Stimulated activated naive CD4-positive, alpha-beta T cell (primary cell): ENCODE measurements around the gene NFAM1.
A peak's percentile ranks its signal among the peaks of the same experiment; 100 is the strongest.

Source experiments
- DNase-seq, 6 experiments: peaks; one replicate each; lab custom pipeline; 2025; lab: John Stamatoyannopoulos, UW

The NFAM1 gene

GRCh38 chr22:42439821-42440674 is 7.8 kb upstream of the NFAM1 start:
- no peak for DNase-seq

- no peak for DNase-seq
These were observed 6.9 kb upstream of the NFAM1 start for GRCh38 chr22:42439021-42439567.

- DNase-seq: no peak
These were observed 6.1 kb upstream of the NFAM1 start for GRCh38 chr22:42438293-42438650.

GRCh38 chr22:42437488-42438292 is 5.5 kb upstream of the NFAM1 start:
- DNase-seq: peak; percentile 49 to 89 (median 78)

GRCh38 chr22:42436404-42436803 is 4.2 kb upstream of the NFAM1 start:
- DNase-seq: no peak

- no peak for DNase-seq
These were observed 2.7 kb upstream of the NFAM1 start for GRCh38 chr22:42434748-42435425.

GRCh38 chr22:42433754-42434682 is 1.8 kb upstream of the NFAM1 start:
- DNase-seq: no peak

GRCh38 chr22:42432818-42433217 is 615 bp upstream of the NFAM1 start:
- DNase-seq: no peak

- DNase-seq: no peak
These were observed 693 bp downstream of the NFAM1 start for GRCh38 chr22:42431401-42432019.

- DNase-seq: no peak
These were observed 1.6 kb downstream of the NFAM1 start for GRCh38 chr22:42430528-42431125.

GRCh38 chr22:42428760-42429159 is 3.4 kb downstream of the NFAM1 start:
- no peak for DNase-seq

GRCh38 chr22:42428025-42428424 is 4.2 kb downstream of the NFAM1 start:
- no peak for DNase-seq

- no peak for DNase-seq
These were observed 5.0 kb downstream of the NFAM1 start for GRCh38 chr22:42427167-42427566.

GRCh38 chr22:42425989-42426355 is 6.2 kb downstream of the NFAM1 start:
- DNase-seq: no peak

- no peak for DNase-seq
These were observed 6.7 kb downstream of the NFAM1 start for GRCh38 chr22:42425337-42425988.

- no peak for DNase-seq
These were observed 12.8 kb downstream of the NFAM1 start for GRCh38 chr22:42419243-42419881.

GRCh38 chr22:42418811-42419242 is 13.4 kb downstream of the NFAM1 start:
- DNase-seq: no peak

- no peak for DNase-seq
These were observed 14.4 kb downstream of the NFAM1 start for GRCh38 chr22:42417645-42418305.
